Breast epithelium (tissue), 4 donors: ENCODE results near the gene GPR176. TPM values are rescaled to one million over a fixed set of nuclear protein-coding genes. Genes with fewer than 3 reads are reported as not detected.

Experiments used
- DNase-seq, 2 donors: peaks; one replicate each; pipeline ENCODE4 v3.0.0-alpha.2; 2019; ENCODE audit warnings: low spot score in 2 of 2
- H3K27ac ChIP-seq, 2 donors: fragments of 200-600 bp; sonication (generic) in 1 of 2; one replicate each; pipeline ENCODE4 v1.5.1; 2016 to 2019; ENCODE audit warnings: mild to moderate bottlenecking in 1 of 2
- H3K27me3 ChIP-seq, 2 donors: fragments of 200-600 bp; sonication (generic) in 1 of 2; one replicate each; pipeline versions ENCODE4 v1.5.1 to v1.6.0; 2017 to 2019; ENCODE audit warnings: control low read depth in 1 of 2, mild to moderate bottlenecking in 1 of 2
- H3K36me3 ChIP-seq: fragments of 200-600 bp; one replicate; pipeline ENCODE4 v1.5.1; 2019
- H3K4me1 ChIP-seq, 2 donors: fragments of 200-600 bp; sonication (generic); one replicate each; pipeline ENCODE4 v1.5.1; 2016 to 2019; ENCODE audit warnings: control low read depth in 1 of 2
- H3K4me3 ChIP-seq, 3 donors: fragments of 200-600 bp; sonication (generic); 1 replicate in 2 of 3; 2 replicates in 1 of 3; pipeline ENCODE4 v1.5.1; 2016 to 2019; ENCODE audit warnings: mild to moderate bottlenecking in 3 of 3, moderate library complexity in 2 of 3
- H3K9me3 ChIP-seq, 2 donors: fragments of 200-600 bp; sonication (generic) in 1 of 2; one replicate each; pipeline ENCODE4 v1.5.1; 2016 to 2019; ENCODE audit warnings: control low read depth in 1 of 2
- POLR2A ChIP-seq: fragments of 450-650 bp; IDR thresholded peaks from one replicate; pipeline ENCODE4 v1.6.1; 2016; ENCODE audit warnings: antibody characterized with exemption, mild to moderate bottlenecking, moderate library complexity
- POLR2AphosphoS5 ChIP-seq, 3 donors: sonication (generic); formaldehyde crosslinking; IDR thresholded peaks; one replicate each; pipeline ENCODE4 v1.6.1; 2017; ENCODE audit warnings: antibody characterized with exemption in 3 of 3
- intact Hi-C: fragments of 100-400 bp; cut with DNase I; formaldehyde crosslinking; loops from one replicate; pipeline ENCODE4 v1.15.1; 2023; ENCODE audit warnings: low total_unique reads
- total RNA-seq, 3 donors: library from RNA; depleted of rRNA; stranded (reverse); fragments of >200 nt; gene quantifications; one replicate each; pipeline ENCODE4 v1.1.0, GENCODE V29; 2016
- TF ChIP-seq, protein P1 (sequence below), 3 donors: fragments of 450-650 bp; IDR thresholded peaks; one replicate each; pipeline ENCODE4 v1.5.1; 2016 to 2017; ENCODE audit warnings: antibody characterized with exemption in 3 of 3, mild to moderate bottlenecking in 3 of 3, moderate library complexity in 3 of 3

The GPR176 gene
- total RNA-seq, 3 donors from 2014 or later: 4.4 to 12.1 (median 9.4) TPM

GRCh38 chr15:39937696-39938095, 17.6 kb upstream of the GPR176 start:
- H3K27me3 ChIP-seq: no peaks in the 10 kb centered on the region
- TF ChIP-seq POLR2AphosphoS5 (IDR thresholded peaks at IDR 0.05) (no peak), POLR2A (no peak)
- TF ChIP-seq, protein P1, sequence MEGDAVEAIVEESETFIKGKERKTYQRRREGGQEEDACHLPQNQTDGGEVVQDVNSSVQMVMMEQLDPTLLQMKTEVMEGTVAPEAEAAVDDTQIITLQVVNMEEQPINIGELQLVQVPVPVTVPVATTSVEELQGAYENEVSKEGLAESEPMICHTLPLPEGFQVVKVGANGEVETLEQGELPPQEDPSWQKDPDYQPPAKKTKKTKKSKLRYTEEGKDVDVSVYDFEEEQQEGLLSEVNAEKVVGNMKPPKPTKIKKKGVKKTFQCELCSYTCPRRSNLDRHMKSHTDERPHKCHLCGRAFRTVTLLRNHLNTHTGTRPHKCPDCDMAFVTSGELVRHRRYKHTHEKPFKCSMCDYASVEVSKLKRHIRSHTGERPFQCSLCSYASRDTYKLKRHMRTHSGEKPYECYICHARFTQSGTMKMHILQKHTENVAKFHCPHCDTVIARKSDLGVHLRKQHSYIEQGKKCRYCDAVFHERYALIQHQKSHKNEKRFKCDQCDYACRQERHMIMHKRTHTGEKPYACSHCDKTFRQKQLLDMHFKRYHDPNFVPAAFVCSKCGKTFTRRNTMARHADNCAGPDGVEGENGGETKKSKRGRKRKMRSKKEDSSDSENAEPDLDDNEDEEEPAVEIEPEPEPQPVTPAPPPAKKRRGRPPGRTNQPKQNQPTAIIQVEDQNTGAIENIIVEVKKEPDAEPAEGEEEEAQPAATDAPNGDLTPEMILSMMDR (IDR thresholded peaks at IDR 0.05): no peak
- H3K9me3 ChIP-seq: no peaks in the 10 kb centered on the region
- no peak overlapping the region for H3K27ac ChIP-seq
- intact Hi-C loops: no loop called here
- H3K4me3 ChIP-seq: no peak overlapping the region
- no peak for DNase-seq
- H3K4me1 ChIP-seq: no peaks in the 10 kb centered on the region
- H3K36me3 ChIP-seq: peaks cover 5% of the 10 kb centered on the region

- Histone ChIP-seq H3K27me3 (no peaks in the 10 kb centered on the region), H3K4me1 (no peaks in the 10 kb centered on the region)
- intact Hi-C loops: no loop called here
Measured at GRCh38 chr15:39936681-39937080, 16.6 kb upstream of the GPR176 start.

DNA sequence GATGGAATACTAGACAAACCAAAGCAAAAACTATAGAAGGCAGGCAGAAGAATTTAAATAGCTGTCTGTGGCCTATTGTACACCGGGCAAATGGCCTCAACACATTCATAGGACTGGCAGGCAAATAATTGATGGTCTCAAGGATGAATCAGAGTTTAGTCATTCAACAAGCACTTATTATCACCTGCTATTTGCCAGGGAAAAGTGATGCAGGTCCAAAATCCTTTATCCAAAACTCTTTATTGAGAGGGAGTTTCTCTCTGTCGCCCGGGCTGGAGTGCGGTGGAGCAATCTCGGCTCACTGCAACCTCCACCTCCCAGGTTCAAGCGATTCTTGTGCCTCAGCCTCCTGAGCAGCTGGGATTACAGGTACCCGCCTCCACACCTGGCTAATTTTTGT, 16.1 kb upstream of the GPR176 start:
- Histone ChIP-seq H3K9me3 (no peaks in the 10 kb centered on the region), H3K27ac (no peak overlapping the region), H3K27me3 (no peaks in the 10 kb centered on the region), H3K4me3 (no peak overlapping the region), H3K4me1 (no peaks in the 10 kb centered on the region), H3K36me3 (no peaks in the 10 kb centered on the region)
- TF ChIP-seq POLR2AphosphoS5 (IDR thresholded peaks at IDR 0.05) (no peak), POLR2A (no peak)
- TF ChIP-seq, protein P1 (IDR thresholded peaks at IDR 0.05): no peak
- intact Hi-C loops: no loop called here
- DNase-seq: no peak

More at GRCh38 chr15:39936681-39937080, 16.6 kb upstream of the GPR176 start:
- no peaks in the 10 kb centered on the region for H3K9me3 ChIP-seq
- no peak overlapping the region for H3K27ac ChIP-seq
- TF ChIP-seq POLR2AphosphoS5 (IDR thresholded peaks at IDR 0.05) (no peak), POLR2A (no peak)
- TF ChIP-seq, protein P1 (IDR thresholded peaks at IDR 0.05): no peak
- no peak overlapping the region for H3K4me3 ChIP-seq
- DNase-seq: no peak
- peaks cover under 1% of the 10 kb centered on the region for H3K36me3 ChIP-seq

DNA sequence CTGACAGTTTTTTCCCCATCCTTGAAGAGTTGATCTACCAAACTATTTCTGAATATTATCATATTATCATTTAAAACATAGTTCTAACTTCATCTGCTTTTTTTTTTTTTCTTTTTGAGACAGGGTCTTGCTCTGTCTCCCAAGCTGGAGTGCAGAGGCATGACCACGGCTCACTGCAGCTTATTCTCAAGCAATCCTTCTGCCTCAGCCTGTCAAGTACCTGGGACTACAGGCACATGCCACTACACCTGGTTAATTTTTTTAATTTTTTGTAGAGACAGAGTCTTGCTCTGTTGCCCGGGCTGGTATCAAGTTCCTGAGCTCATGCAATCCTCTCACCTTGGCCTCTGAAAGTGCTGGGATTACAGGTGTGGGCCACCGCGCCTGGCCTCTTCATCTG, 15.2 kb upstream of the GPR176 start:
- Histone ChIP-seq H3K4me1 (no peaks in the 10 kb centered on the region), H3K4me3 (no peak overlapping the region), H3K27me3 (no peaks in the 10 kb centered on the region), H3K36me3 (no peaks in the 10 kb centered on the region), H3K9me3 (no peaks in the 10 kb centered on the region), H3K27ac (no peak overlapping the region)
- DNase-seq: no peak
- TF ChIP-seq, protein P1 (IDR thresholded peaks at IDR 0.05): no peak
- no peak for TF ChIP-seq POLR2A
- no peak for TF ChIP-seq POLR2AphosphoS5 (IDR thresholded peaks at IDR 0.05)
- intact Hi-C loops: no loop called here

- H3K9me3 ChIP-seq: no peaks in the 10 kb centered on the region
- TF ChIP-seq POLR2A (no peak), POLR2AphosphoS5 (IDR thresholded peaks at IDR 0.05) (peak in 1 of 3 donors; percentile 5)
- H3K27me3 ChIP-seq: no peaks in the 10 kb centered on the region
- peak overlapping the region; percentile 85 to 86 for H3K27ac ChIP-seq
- no peaks in the 10 kb centered on the region for H3K36me3 ChIP-seq
- no peaks in the 10 kb centered on the region for H3K4me1 ChIP-seq
- peak overlapping the region; percentile 71 to 83 (median 79) for H3K4me3 ChIP-seq
- no peak for DNase-seq
- intact Hi-C loops: no loop called here
Measured at GRCh38 chr15:39934397-39935071, 14.5 kb upstream of the GPR176 start.
